GM12878 (cell line): ENCODE results near the gene MGRN1. TPM values are rescaled to one million over a fixed set of nuclear protein-coding genes. Genes with fewer than 3 reads are reported as not detected.
A peak's percentile ranks its signal among the peaks of the same experiment; 100 is the strongest.

Experiments
- ATAC-seq: fragments of 200-7000 bp; cut with Tn5 transposase; 3 replicates; pipeline ENCODE4 v1.9.1; 2020; ENCODE audit warnings: mild to moderate bottlenecking, moderate library complexity
- BruUV-seq: library from RNA; stranded (reverse); fragments of 400-500 nt; replicated peaks from 2 replicates; lab custom pipeline; 2021; lab: Mats Ljungman, UMichigan
- CTCF ChIA-PET: fragments of 300-600 bp; sonication (Branson Sonifier 250); formaldehyde crosslinking; extraction: SDS; loops from one replicate; lab custom pipeline; 2021; ENCODE audit warnings: inconsistent platforms; lab: Yijun Ruan, JAX
- POLR2A ChIA-PET: fragments of 350-600 bp; formaldehyde crosslinking; extraction: SDS; loops from one replicate; lab custom pipeline; 2021; ENCODE audit warnings: inconsistent platforms; lab: Charles Lee
- RAD21 ChIA-PET: fragments of 300-600 bp; sonication (Branson Sonifier 250); formaldehyde crosslinking; loops from one replicate; lab custom pipeline; 2023; ENCODE audit warnings: antibody characterized with exemption; ENCODE audit not compliant: unreplicated experiment; lab: Charles Lee
- SMC1A ChIA-PET: fragments of 300-600 bp; sonication (Branson Sonifier 250); formaldehyde crosslinking; loops from one replicate; lab custom pipeline; 2023; ENCODE audit not compliant: unreplicated experiment, uncharacterized antibody; lab: Charles Lee
- DNase-seq: peaks from one replicate; pipeline ENCODE4 v3.0.0-alpha.2; 2011; ENCODE audit warnings: low read depth, low spot score
- FAIRE-seq: peaks from 3 replicates; lab custom pipeline; 2011; peaks lifted over from hg19 to GRCh38; lab: Jason Lieb, UNC
- H2AFZ ChIP-seq: 2 replicates; pipeline ENCODE4 v1.6.0; 2011; ENCODE audit warnings: low read depth, low read length, control low read depth; ENCODE audit not compliant: control insufficient read depth
- H3K27ac ChIP-seq: 2 replicates; pipeline ENCODE4 v1.5.1; 2011; ENCODE audit warnings: control low read depth; ENCODE audit not compliant: control insufficient read depth, insufficient read depth
- H3K27me3 ChIP-seq, 2 experiments: replicated peaks in 1 of 2; 2 replicates each; pipeline versions ENCODE4 v1.6.0 to v1.6.1; 2011; ENCODE audit warnings: low read length in 1 of 2; ENCODE audit not compliant: control insufficient read depth in 2 of 2, insufficient read depth in 2 of 2
- H3K36me3 ChIP-seq, 2 experiments: 2 replicates each; pipeline ENCODE4 v1.5.1; 2011; ENCODE audit warnings: low read length in 1 of 2; ENCODE audit not compliant: control insufficient read depth in 2 of 2, insufficient read depth in 2 of 2
- H3K4me1 ChIP-seq: 2 replicates; pipeline ENCODE4 v1.6.1; 2011; ENCODE audit warnings: mild to moderate bottlenecking, low read length, moderate library complexity, mixed read lengths; ENCODE audit not compliant: control insufficient read depth, insufficient read depth
- H3K4me2 ChIP-seq: 2 replicates; pipeline ENCODE4 v1.6.0; 2011; ENCODE audit warnings: control low read depth; ENCODE audit not compliant: control insufficient read depth, insufficient read depth
- H3K4me3 ChIP-seq: fragments of 200-600 bp; sonication (generic); 2 replicates; pipeline ENCODE4 v1.5.1; 2016
- H3K79me2 ChIP-seq: 2 replicates; pipeline ENCODE4 v1.6.0; 2011; ENCODE audit warnings: low read length; ENCODE audit not compliant: control insufficient read depth, insufficient read depth
- H3K9ac ChIP-seq: 2 replicates; pipeline ENCODE4 v1.8.0; 2011; ENCODE audit warnings: low read length, control low read depth, mixed read lengths; ENCODE audit not compliant: control insufficient read depth, insufficient read depth
- H3K9me3 ChIP-seq: replicated peaks from 3 replicates; pipeline ENCODE4 v1.5.1; 2011; ENCODE audit warnings: mild to moderate bottlenecking, low read length; ENCODE audit not compliant: control insufficient read depth, insufficient read depth
- H4K20me1 ChIP-seq: 2 replicates; pipeline ENCODE4 v1.6.0; 2011; ENCODE audit not compliant: control insufficient read depth, insufficient read depth
- POLR2A ChIP-seq: IDR thresholded peaks from 2 replicates; pipeline ENCODE4 v1.6.1; 2011; ENCODE audit warnings: low read depth, mild to moderate bottlenecking, low read length
- ZNF687 ChIP-seq: fragments of 450-650 bp; IDR thresholded peaks from 2 replicates; pipeline ENCODE4 v1.6.1; 2017; ENCODE audit warnings: mild to moderate bottlenecking, moderate library complexity
- WGBS: methylation state at CpG from one replicate; pipeline ENCODE4 v1.1.6; 2016; ENCODE audit warnings: low lambda C conversion rate; ENCODE audit not compliant: insufficient replicate concordance, insufficient coverage; ENCODE audit errors: missing lambda C conversion rate; 5-methylcytosine and 5-hydroxymethylcytosine counted together
- in situ Hi-C: fragments of 300-500 bp; cut with MboI; formaldehyde crosslinking; loops from 9 replicates; pipeline ENCODE4 v1.14.3; 2018; ENCODE audit warnings: mixed read lengths
- intact Hi-C: fragments of 100-400 bp; cut with micrococcal nuclease; formaldehyde crosslinking; loops from one replicate; pipeline ENCODE4 v1.14.2; 2022; ENCODE audit not compliant: unreplicated experiment
- polyA plus RNA-seq, 11 experiments: library from polyadenylated mRNA; depleted of rRNA in 4 of 11; unstranded in 6 of 11; stranded (reverse) in 5 of 11; fragments of >200 nt; fragmentation: Nextera tagmentation in 4 of 11; fragmentation: Illumina TruSeq in 1 of 11; extraction: Ambion mirVana in 4 of 11; extraction: Trizol in 1 of 11; gene quantifications; 1 replicate in 1 of 11; 2 replicates in 10 of 11; pipeline versions ENCODE4 v1.2.1 to v1.2.3, GENCODE V29; 2011 to 2016; ENCODE audit warnings: inconsistent platforms in 2 of 11, missing spikeins in 2 of 11, low read depth in 1 of 11
- total RNA-seq, 4 experiments: library from RNA; depleted of rRNA in 3 of 4; stranded (reverse); fragments of >200 nt in 3 of 4; fragmentation: Illumina TruSeq in 1 of 4; extraction: Trizol in 1 of 4; gene quantifications; 2 replicates each; pipeline versions ENCODE4 v1.2.1 to v1.2.3, GENCODE V29; 2013 to 2021
- TF ChIP-seq, protein P1 (sequence below): IDR thresholded peaks from 2 replicates; pipeline ENCODE4 v1.6.1; 2012; ENCODE audit warnings: low read length, inconsistent platforms

The MGRN1 gene
- total and polyA plus RNA-seq, 10 of the 15 experiments (the other 5 are each of a cell fraction or from before 2014, with no cell fraction given) = 0.35 to 86.7 (median 14.6) TPM

GRCh38 chr16:4661661-4662060 is 37.0 kb downstream of the MGRN1 start:
- whole genome bisulfite sequencing = 84% methylated on average over 11 of the region's 11 CpGs
- H3K4me2 ChIP-seq = no peak overlapping the region
- ChIA-PET SMC1A (no interaction called here), CTCF (no interaction called here), POLR2A (no interaction called here), RAD21 (no interaction called here)
- H2AFZ ChIP-seq = no peak overlapping the region
- peaks cover 14 to 22% of the 10 kb centered on the region in 2 experiments; a peak in 3 of 4 replicates for H3K36me3 ChIP-seq
- no peak for TF ChIP-seq ZNF687
- TF ChIP-seq POLR2A = 0 out of 2 replicates have a peak, but pooled peaks have one; percentile 28
- TF ChIP-seq, protein P1, sequence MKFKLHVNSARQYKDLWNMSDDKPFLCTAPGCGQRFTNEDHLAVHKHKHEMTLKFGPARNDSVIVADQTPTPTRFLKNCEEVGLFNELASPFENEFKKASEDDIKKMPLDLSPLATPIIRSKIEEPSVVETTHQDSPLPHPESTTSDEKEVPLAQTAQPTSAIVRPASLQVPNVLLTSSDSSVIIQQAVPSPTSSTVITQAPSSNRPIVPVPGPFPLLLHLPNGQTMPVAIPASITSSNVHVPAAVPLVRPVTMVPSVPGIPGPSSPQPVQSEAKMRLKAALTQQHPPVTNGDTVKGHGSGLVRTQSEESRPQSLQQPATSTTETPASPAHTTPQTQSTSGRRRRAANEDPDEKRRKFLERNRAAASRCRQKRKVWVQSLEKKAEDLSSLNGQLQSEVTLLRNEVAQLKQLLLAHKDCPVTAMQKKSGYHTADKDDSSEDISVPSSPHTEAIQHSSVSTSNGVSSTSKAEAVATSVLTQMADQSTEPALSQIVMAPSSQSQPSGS = no peak
- H3K9me3 ChIP-seq = no peaks in the 10 kb centered on the region
- BruUV-seq = no TSS peak
- H3K4me1 ChIP-seq = peaks cover 16% of the 10 kb centered on the region
- H3K27ac ChIP-seq = no peak overlapping the region
- in situ Hi-C loops (no loop called here), intact Hi-C loops (no loop called here)
- FAIRE-seq (no peak), ATAC-seq (no peak), DNase-seq (no peak)
- no peak overlapping the region for H3K9ac ChIP-seq
- no peaks in the 10 kb centered on the region for H3K79me2 ChIP-seq
- H3K27me3 ChIP-seq = no peaks in the 10 kb centered on the region
- H3K4me3 ChIP-seq = no peak overlapping the region
- no peaks in the 10 kb centered on the region for H4K20me1 ChIP-seq
